KMS-11 (cell line): ENCODE data around the gene RAB7B.

Source experiments
- H2AFZ ChIP-seq: fragments of 200-600 bp; sonication (generic); 2 replicates; pipeline ENCODE4 v1.6.1; 2016; ENCODE audit warnings: antibody characterized with exemption, mixed run types, low read depth
- H3K27ac ChIP-seq: fragments of 200-600 bp; sonication (generic); 2 replicates; pipeline ENCODE4 v1.6.1; 2016; ENCODE audit warnings: mild to moderate bottlenecking, mixed run types
- H3K27me3 ChIP-seq: fragments of 200-600 bp; sonication (generic); 2 replicates; pipeline ENCODE4 v1.6.1; 2017; ENCODE audit warnings: mild to moderate bottlenecking, low read depth, mixed run types, moderate library complexity; ENCODE audit not compliant: insufficient read depth
- H3K36me3 ChIP-seq: fragments of 200-600 bp; sonication (generic); 2 replicates; pipeline ENCODE4 v1.6.1; 2017; ENCODE audit warnings: mild to moderate bottlenecking, mixed run types; ENCODE audit not compliant: insufficient read depth
- H3K4me1 ChIP-seq: fragments of 200-600 bp; sonication (generic); 2 replicates; pipeline ENCODE4 v1.6.1; 2016; ENCODE audit warnings: mild to moderate bottlenecking, low read depth, mixed run types; ENCODE audit not compliant: poor library complexity, severe bottlenecking
- H3K4me2 ChIP-seq: fragments of 200-600 bp; sonication (generic); 2 replicates; pipeline ENCODE4 v1.7.0; 2016; ENCODE audit warnings: mild to moderate bottlenecking, mixed run types
- H3K4me3 ChIP-seq: fragments of 200-600 bp; sonication (generic); IDR thresholded peaks from 2 replicates; pipeline ENCODE4 v1.6.1; 2017; ENCODE audit warnings: low read depth, low read length, mixed read lengths; ENCODE audit not compliant: insufficient read depth
- H3K79me2 ChIP-seq: fragments of 200-600 bp; sonication (generic); 2 replicates; pipeline ENCODE4 v1.6.1; 2016; ENCODE audit warnings: low read depth, mixed run types; ENCODE audit not compliant: insufficient read depth
- H3K9ac ChIP-seq: fragments of 200-600 bp; sonication (generic); 2 replicates; pipeline ENCODE4 v1.6.1; 2016; ENCODE audit warnings: mild to moderate bottlenecking, mixed run types
- H4K20me1 ChIP-seq: fragments of 200-600 bp; sonication (generic); 2 replicates; pipeline ENCODE4 v1.6.1; 2016; ENCODE audit warnings: mild to moderate bottlenecking, mixed run types; ENCODE audit not compliant: insufficient read depth
- CTCF ChIP-seq: fragments of 200-600 bp; sonication (generic); conservative IDR thresholded peaks from 2 replicates; pipeline ENCODE4 v1.6.1; 2017; ENCODE audit warnings: low read depth, mild to moderate bottlenecking, antibody characterized with exemption, low read length, moderate library complexity, mixed read lengths

RAB7B gene

GRCh38 chr1:205936311-205936710 is 66.9 kb downstream of the RAB7B start:
- Histone ChIP-seq H3K27me3 (no peaks in the 10 kb centered on the region; the same call in 1 of the 2 replicates), H3K4me2 (no peak overlapping the region), H3K4me1 (no peaks in the 10 kb centered on the region), H2AFZ (no peak overlapping the region), H3K9ac (no peak overlapping the region), H4K20me1 (no peaks in the 10 kb centered on the region), H3K4me3 (no peak overlapping the region), H3K79me2 (no peaks in the 10 kb centered on the region), H3K36me3 (no peaks in the 10 kb centered on the region), H3K27ac (no peak overlapping the region)
- TF ChIP-seq CTCF, result no peak

GRCh38 chr1:205935869-205936268 is 67.3 kb downstream of the RAB7B start:
- Histone ChIP-seq H3K27me3 (no peaks in the 10 kb centered on the region; the same call in 1 of the 2 replicates), H2AFZ (no peak overlapping the region), H3K36me3 (no peaks in the 10 kb centered on the region), H3K79me2 (no peaks in the 10 kb centered on the region), H4K20me1 (no peaks in the 10 kb centered on the region), H3K27ac (no peak overlapping the region), H3K9ac (no peak overlapping the region), H3K4me2 (no peak overlapping the region), H3K4me1 (no peaks in the 10 kb centered on the region), H3K4me3 (no peak overlapping the region)
- TF ChIP-seq CTCF, result no peak

- Histone ChIP-seq H3K36me3 (no peaks in the 10 kb centered on the region), H3K4me2 (no peak overlapping the region), H3K9ac (no peak overlapping the region), H3K4me3 (no peak overlapping the region), H3K79me2 (no peaks in the 10 kb centered on the region), H3K4me1 (no peaks in the 10 kb centered on the region), H2AFZ (no peak overlapping the region), H3K27me3 (no peaks in the 10 kb centered on the region; the same call in 1 of the 2 replicates), H4K20me1 (no peaks in the 10 kb centered on the region), H3K27ac (no peak overlapping the region)
- no peak for TF ChIP-seq CTCF
Measured at GRCh38 chr1:205934788-205935187, 68.4 kb downstream of the RAB7B start.

- H3K4me1 ChIP-seq, result no peaks in the 10 kb centered on the region
- H3K9ac ChIP-seq, result no peak overlapping the region
- H4K20me1 ChIP-seq, result no peaks in the 10 kb centered on the region
- H3K79me2 ChIP-seq, result no peaks in the 10 kb centered on the region
- no peak overlapping the region for H3K4me3 ChIP-seq
- H3K27ac ChIP-seq, result no peak overlapping the region
- H3K36me3 ChIP-seq, result no peaks in the 10 kb centered on the region
- TF ChIP-seq CTCF, result no peak
- H3K4me2 ChIP-seq, result no peak overlapping the region
- H3K27me3 ChIP-seq, result no peaks in the 10 kb centered on the region; the same call in 1 of the 2 replicates
- H2AFZ ChIP-seq, result no peak overlapping the region
Measured at GRCh38 chr1:205933671-205934618, 69.2 kb downstream of the RAB7B start.
